8988T (cell line): ENCODE data around the gene AHNAK.
"Not testable (repeated sequence)": the region's sequence is repeated elsewhere in the genome, so short reads cannot be mapped to it uniquely, and the experiment has no call there.

Experiments used
- DNase-seq: peaks from one replicate; pipeline ENCODE4 v3.0.0; 2011

AHNAK gene

DNA sequence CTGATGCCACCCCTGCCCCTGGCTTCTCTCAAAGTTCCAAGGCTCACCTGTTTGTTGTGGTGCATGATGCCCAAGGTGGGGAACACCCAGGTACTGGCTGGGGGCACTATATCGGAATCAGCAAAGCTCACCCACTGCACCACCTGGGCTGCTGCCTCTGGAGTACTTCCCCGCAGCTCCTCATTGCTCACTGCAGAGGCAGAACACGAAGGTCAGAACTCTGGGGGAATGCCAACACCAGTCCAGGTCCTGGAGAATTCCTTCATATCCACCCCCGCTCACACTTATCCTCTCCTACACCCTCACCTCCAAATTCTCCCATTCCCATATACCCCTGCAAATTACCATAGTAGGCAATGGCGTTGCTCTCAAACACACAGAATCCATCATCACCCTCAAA, 24.9 kb upstream of the AHNAK start:
- DNase-seq, result not testable (repeated sequence)

- DNase-seq, result not testable (repeated sequence)
Measured at GRCh38 chr11:62570903-62571302, 24.3 kb upstream of the AHNAK start.

DNA sequence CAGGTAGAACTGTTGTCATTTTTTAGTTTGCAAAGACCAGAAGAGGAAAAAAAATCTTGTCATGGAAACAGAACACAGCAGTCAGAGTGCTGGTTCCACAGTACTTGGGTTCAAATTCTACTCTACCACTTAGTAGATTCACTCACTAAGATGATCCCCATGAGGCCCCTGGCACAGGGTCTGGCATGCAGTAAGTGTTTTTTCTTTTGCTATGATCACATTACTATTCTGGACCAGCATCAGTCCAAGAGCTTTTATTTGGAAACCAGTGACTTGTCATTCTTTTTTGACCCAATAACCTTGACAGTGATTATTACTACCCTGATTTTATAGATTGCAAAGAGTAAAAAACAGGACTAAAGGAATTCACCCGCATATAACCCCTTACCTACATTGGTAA, 23.0 kb upstream of the AHNAK start:
- DNase-seq, result no peak

GRCh38 chr11:62567018-62567633, 20.5 kb upstream of the AHNAK start:
- DNase-seq, result no peak

GRCh38 chr11:62566247-62566646, 19.6 kb upstream of the AHNAK start:
- DNase-seq, result no peak

DNA sequence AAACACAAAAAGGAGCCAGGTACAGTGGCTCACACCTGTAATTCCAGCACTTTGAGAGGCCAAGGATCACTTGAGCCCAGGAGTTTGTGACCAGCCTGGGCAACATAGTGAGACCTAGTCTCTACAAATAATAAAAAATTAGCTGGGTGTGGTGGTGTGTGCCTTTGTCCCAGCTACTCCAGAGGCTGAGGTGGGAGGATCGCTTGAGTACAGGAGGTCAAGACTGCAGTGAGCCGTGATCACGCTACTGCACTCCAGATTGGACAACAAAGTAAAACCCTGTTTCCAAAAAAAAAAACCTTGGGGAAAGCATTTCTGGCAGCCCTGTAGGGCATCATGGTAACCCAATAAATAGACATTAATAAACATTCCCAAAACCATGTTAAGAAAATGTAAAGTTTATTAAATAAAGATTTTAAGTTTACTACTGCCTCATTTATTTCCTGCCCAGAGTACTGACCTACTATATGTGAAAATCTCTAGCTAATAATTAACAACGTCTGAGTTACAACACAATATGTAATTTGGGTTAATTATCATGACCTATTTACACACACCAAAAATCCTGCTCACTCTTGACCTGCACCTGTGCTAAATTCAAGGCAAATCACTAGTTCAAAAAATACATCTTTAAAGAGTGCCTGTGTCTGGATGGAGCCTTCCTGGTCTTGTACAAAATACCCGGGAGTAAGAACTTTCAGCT, 18.6 kb upstream of the AHNAK start:
- DNase-seq, result no peak

DNA sequence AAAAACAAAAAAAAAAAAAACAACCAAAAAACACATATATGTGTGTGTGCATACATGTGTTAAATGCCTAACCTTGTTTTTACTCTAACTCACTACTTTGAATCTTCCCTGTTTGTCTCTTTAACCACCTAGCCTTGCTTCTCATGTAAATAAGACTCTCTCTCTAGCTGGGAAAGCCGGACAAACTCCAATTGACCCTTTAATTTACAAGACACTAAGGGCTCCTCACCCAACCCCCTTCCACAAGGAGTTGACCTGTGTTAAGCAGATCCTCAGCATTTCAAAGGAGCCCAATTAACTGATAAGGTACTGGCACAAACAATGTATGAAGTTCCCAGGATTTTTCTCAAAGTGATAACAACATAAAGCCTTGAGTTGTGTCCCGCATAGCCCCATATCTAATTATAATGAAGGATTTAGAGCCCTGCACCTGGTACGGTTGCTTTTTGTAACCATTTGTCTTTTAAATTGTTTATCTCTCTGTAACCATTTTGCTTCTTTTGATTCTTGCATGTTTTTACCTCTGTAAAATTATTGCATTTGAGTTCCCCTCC, 15.1 kb upstream of the AHNAK start:
- not testable (repeated sequence) for DNase-seq

- DNase-seq, result peak; percentile 80
Measured at GRCh38 chr11:62560566-62561103, 14.0 kb upstream of the AHNAK start.

DNA sequence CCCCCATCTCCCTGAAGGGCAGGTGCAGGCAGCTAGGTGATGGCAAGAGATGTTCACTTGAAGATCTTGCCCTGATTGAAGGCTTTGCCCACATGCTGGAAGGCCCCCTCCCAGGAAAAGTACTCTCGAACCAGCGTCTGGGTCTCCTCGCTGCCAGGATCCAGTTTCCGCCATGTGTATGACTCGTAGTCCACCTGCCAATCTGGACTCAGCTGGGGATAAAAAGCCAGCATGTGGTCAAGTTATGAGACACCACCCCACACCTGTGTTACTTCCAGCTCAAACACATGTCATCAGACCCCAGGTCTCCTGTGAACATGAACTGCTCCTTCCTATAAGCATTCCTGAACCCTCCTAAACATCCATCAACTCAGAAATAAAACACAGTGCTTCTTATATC, 13.0 kb upstream of the AHNAK start:
- not testable (repeated sequence) for DNase-seq

DNA sequence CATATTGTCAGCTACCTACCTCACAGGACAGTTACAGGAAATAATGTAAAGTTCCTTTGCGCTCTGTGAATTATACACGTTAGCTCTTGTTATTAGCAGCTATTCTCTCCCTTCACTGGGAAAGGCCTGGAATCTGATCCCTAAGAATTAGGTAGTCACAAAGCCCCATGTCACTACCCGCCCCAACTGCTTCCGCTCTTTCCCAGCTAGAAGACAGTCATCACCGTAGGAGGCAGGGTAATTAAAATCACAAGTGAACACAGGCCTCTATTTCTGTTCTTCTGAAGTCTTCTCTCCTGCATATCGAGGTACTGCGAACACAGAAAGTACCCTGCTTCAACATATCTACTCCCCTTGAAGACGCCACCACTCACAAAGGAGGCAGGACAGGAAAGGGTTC, 12.6 kb upstream of the AHNAK start:
- DNase-seq, result no peak

GRCh38 chr11:62558669-62559068, 12.1 kb upstream of the AHNAK start:
- DNase-seq, result no peak

- no peak for DNase-seq
Measured at GRCh38 chr11:62556875-62557631, 10.4 kb upstream of the AHNAK start.

- peak; percentile 92 for DNase-seq
Measured at GRCh38 chr11:62556108-62556874, 9.7 kb upstream of the AHNAK start.

DNA sequence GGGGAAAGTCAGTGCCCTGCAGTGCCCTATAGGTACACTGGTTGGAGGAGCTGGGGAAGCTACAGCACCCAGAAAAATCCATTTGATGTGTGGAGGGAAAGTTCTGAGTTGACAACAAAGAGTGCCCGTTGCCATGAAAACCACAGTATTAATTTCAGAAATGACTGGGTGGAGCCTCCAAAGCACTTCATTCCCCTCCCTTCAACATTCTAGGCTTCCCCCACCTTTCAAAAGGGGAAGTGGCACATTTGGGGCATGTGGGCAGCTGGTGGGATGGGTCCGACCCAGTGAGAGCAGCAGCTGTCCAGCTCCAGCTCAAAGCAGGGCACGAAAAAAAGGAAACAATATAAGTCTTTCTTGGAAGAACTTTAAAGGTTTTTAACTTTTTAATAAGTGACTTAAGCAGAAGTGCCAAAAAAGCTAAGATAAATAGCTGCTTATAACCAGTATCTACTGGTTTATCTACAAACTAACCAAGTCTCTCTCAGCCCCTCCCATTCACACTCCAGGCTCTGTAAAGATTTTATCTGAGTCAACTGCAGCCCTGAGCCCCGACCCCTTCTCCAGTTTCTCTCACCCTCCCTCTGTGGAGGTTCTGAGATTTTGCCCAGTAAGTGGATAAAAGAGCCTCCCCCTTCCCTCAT, 9.0 kb upstream of the AHNAK start:
- no peak for DNase-seq

- DNase-seq, result no peak
Measured at GRCh38 chr11:62554387-62555167, 8.0 kb upstream of the AHNAK start.

GRCh38 chr11:62553839-62554361, 7.3 kb upstream of the AHNAK start:
- peak; percentile 81 for DNase-seq

- DNase-seq, result peak; percentile 91
Measured at GRCh38 chr11:62553080-62553838, 6.7 kb upstream of the AHNAK start.

DNA sequence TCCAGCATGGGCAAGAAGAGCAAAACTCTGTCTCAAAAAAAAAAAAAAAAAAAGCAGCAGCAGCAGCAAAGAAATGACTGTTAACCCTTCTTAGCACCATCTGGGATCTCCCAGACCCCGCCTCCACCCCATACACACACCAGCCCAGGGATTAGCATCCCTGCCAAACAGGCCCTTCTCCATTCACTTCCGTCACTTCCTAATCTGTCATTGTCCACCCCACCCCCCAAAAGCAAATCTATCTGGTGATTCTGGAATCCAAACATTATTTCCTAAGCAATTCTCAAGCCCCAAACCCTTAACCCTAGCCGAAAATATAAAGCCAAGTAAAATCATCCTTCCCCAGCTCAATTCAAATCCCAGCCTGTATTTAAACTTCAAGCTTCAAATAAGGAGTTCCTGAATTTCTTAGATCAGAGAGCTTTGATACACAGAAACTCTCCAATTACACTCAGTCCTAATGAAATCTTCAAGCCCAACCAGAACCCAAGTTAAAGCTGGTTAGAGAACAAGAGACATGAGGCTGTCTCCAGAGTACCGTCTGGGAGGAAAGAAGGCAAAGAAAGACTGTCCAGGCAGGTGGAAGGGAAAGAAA, 6.0 kb upstream of the AHNAK start:
- no peak for DNase-seq

- not testable (repeated sequence) for DNase-seq
Measured at GRCh38 chr11:62550478-62550877, 3.9 kb upstream of the AHNAK start.
